ENCODE measurements around the gene AOPEP.

AOPEP gene

DNA sequence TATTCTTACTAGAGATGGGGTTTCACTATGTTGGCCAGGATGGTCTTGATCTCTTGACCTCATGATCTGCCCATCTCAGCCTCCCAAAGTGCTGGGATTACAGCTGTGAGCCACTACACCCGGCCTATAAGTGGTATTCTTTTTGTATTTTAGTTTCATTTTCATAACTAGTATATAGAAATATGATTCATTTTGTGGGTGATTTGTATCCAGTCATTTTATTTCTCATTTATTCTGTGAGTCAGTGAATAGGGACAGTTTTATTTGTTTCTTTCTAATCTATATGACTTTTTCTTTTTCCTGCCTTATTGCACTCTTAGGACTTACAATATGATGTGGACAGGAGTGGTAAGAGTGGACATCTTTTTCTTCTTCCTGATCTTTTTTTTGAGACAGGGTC lies 112.9 kb downstream of the AOPEP start:
- Histone ChIP-seq H4K20me1 (ENCODE audit: control insufficient read depth, insufficient read depth, low read depth, low read length) (no peaks in the 10 kb centered on the region), H3K4me2 (ENCODE audit: low read length) (no peak overlapping the region), H3K27me3 (ENCODE audit: control insufficient read depth, low read length) (no peaks in the 10 kb centered on the region), H3K36me3 (ENCODE audit: control insufficient read depth, low read length) (no peaks in the 10 kb centered on the region), H3K4me3 (ENCODE audit: low read length) (no peak overlapping the region), H3K27ac (ENCODE audit: low read depth, low read length) (no peak overlapping the region), H3K79me2 (ENCODE audit: control insufficient read depth, low read length) (no peaks in the 10 kb centered on the region), H3K4me1 (ENCODE audit: control insufficient read depth, low read length) (no peaks in the 10 kb centered on the region), H3K9me3 (ENCODE audit: control insufficient read depth, insufficient read depth, low read length) (no peaks in the 10 kb centered on the region), H3K9me2 (replicated peaks; ENCODE audit: control insufficient read depth, low read length) (no peaks in the 10 kb centered on the region), H3F3A (ENCODE audit: control insufficient read depth, insufficient read depth) (no peaks in the 10 kb centered on the region)
- TF ChIP-seq, protein P1, sequence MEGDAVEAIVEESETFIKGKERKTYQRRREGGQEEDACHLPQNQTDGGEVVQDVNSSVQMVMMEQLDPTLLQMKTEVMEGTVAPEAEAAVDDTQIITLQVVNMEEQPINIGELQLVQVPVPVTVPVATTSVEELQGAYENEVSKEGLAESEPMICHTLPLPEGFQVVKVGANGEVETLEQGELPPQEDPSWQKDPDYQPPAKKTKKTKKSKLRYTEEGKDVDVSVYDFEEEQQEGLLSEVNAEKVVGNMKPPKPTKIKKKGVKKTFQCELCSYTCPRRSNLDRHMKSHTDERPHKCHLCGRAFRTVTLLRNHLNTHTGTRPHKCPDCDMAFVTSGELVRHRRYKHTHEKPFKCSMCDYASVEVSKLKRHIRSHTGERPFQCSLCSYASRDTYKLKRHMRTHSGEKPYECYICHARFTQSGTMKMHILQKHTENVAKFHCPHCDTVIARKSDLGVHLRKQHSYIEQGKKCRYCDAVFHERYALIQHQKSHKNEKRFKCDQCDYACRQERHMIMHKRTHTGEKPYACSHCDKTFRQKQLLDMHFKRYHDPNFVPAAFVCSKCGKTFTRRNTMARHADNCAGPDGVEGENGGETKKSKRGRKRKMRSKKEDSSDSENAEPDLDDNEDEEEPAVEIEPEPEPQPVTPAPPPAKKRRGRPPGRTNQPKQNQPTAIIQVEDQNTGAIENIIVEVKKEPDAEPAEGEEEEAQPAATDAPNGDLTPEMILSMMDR (IDR thresholded peaks at IDR 0.05; ENCODE audit: low read depth, low read length, poor library complexity, severe bottlenecking): no peak
- TF ChIP-seq EZH2phosphoT487 (IDR thresholded peaks at IDR 0.05; ENCODE audit: borderline replicate concordance, low read length): no peak

DNA sequence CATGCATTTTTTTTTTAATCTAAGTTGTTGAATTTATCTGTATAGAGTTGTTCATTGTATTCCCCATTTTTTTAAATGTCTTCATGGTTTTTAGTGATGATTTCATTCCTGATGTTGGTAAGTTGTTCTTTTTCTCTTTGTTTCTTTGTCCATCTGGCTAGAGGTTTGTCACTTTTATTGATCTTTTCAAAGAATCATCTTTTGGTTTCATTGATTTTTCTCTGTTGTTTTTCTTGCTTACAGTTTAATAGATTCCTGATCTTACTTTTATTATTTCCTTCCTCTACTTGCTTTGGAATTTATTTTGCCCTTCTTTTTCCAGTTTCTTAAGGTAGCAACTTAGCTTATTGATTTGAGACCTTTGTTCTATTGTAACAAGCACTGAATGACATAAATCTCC lies 114.2 kb downstream of the AOPEP start:
- no peaks in the 10 kb centered on the region for H3K79me2 ChIP-seq (ENCODE audit: control insufficient read depth, low read length)
- no peaks in the 10 kb centered on the region for H3K4me1 ChIP-seq (ENCODE audit: control insufficient read depth, low read length)
- no peak overlapping the region for H3K4me3 ChIP-seq (ENCODE audit: low read length)
- no peak overlapping the region for H3K4me2 ChIP-seq (ENCODE audit: low read length)
- no peaks in the 10 kb centered on the region for H3K27me3 ChIP-seq (ENCODE audit: control insufficient read depth, low read length)
- TF ChIP-seq EZH2phosphoT487 (IDR thresholded peaks at IDR 0.05; ENCODE audit: borderline replicate concordance, low read length): no peak
- TF ChIP-seq, protein P1 (IDR thresholded peaks at IDR 0.05; ENCODE audit: low read depth, low read length, poor library complexity, severe bottlenecking): no peak
- H3K27ac ChIP-seq (ENCODE audit: low read depth, low read length): no peak overlapping the region
- H3K9me2 ChIP-seq (replicated peaks; ENCODE audit: control insufficient read depth, low read length): no peaks in the 10 kb centered on the region
- H3K36me3 ChIP-seq (ENCODE audit: control insufficient read depth, low read length): no peaks in the 10 kb centered on the region
- no peaks in the 10 kb centered on the region for H4K20me1 ChIP-seq (ENCODE audit: control insufficient read depth, insufficient read depth, low read depth, low read length)
- H3K9me3 ChIP-seq (ENCODE audit: control insufficient read depth, insufficient read depth, low read length): no peaks in the 10 kb centered on the region
- H3F3A ChIP-seq (ENCODE audit: control insufficient read depth, insufficient read depth): no peaks in the 10 kb centered on the region

DNA sequence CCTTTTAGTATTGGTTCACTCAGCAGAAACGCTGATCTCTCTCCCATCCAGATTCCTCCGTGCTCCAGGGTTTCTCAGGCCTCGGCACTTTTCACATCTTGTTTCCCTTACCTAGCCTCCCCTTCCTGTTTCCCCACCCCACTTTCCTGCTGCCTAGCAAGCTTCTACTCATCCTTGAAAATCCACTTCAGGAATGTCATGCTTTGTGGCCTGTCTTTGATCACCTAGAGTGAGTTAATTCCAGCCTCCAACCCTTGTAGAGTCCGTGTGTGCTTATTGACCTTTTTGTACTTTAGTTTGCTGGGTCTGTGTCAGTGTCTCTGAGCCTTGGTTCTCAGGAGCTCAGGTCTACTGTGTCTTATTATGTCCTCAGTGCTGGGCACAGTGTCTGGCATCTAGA lies 116.6 kb downstream of the AOPEP start:
- no peak overlapping the region for H3K27ac ChIP-seq (ENCODE audit: low read depth, low read length)
- no peaks in the 10 kb centered on the region for H3K27me3 ChIP-seq (ENCODE audit: control insufficient read depth, low read length)
- no peaks in the 10 kb centered on the region for H3K79me2 ChIP-seq (ENCODE audit: control insufficient read depth, low read length)
- H3K36me3 ChIP-seq (ENCODE audit: control insufficient read depth, low read length): no peaks in the 10 kb centered on the region
- H3K4me3 ChIP-seq (ENCODE audit: low read length): no peak overlapping the region
- no peaks in the 10 kb centered on the region for H3K9me3 ChIP-seq (ENCODE audit: control insufficient read depth, insufficient read depth, low read length)
- H4K20me1 ChIP-seq (ENCODE audit: control insufficient read depth, insufficient read depth, low read depth, low read length): no peaks in the 10 kb centered on the region
- no peak overlapping the region for H3K4me2 ChIP-seq (ENCODE audit: low read length)
- no peaks in the 10 kb centered on the region for H3K4me1 ChIP-seq (ENCODE audit: control insufficient read depth, low read length)
- no peaks in the 10 kb centered on the region for H3K9me2 ChIP-seq (replicated peaks; ENCODE audit: control insufficient read depth, low read length)
- H3F3A ChIP-seq (ENCODE audit: control insufficient read depth, insufficient read depth): no peaks in the 10 kb centered on the region
- no peak for TF ChIP-seq EZH2phosphoT487 (IDR thresholded peaks at IDR 0.05; ENCODE audit: borderline replicate concordance, low read length)
- TF ChIP-seq, protein P1 (IDR thresholded peaks at IDR 0.05; ENCODE audit: low read depth, low read length, poor library complexity, severe bottlenecking): no peak

DNA sequence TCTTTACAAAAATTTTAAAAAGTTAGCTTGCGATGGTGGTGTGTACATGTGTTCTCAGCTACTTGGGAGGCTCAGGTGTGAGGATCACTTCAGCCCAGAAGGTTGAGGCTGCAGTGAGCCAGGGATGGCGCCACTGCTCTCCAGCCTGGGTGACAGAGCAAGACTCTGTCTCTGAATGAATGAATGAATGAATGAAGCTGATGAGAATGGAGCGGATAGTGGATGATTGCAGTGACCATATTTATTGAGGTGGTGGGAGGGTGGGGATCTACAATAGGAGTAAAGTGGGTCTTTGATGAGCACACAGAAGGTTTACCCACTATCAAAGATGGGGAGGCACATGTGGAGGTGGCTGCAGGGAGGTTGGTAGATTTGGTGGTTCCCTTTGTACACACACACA lies 120.2 kb downstream of the AOPEP start:
- Histone ChIP-seq H3K9me3 (ENCODE audit: control insufficient read depth, insufficient read depth, low read length) (no peaks in the 10 kb centered on the region), H3K4me3 (ENCODE audit: low read length) (no peak overlapping the region), H3K36me3 (ENCODE audit: control insufficient read depth, low read length) (no peaks in the 10 kb centered on the region), H3K79me2 (ENCODE audit: control insufficient read depth, low read length) (no peaks in the 10 kb centered on the region), H3F3A (ENCODE audit: control insufficient read depth, insufficient read depth) (no peaks in the 10 kb centered on the region), H3K27ac (ENCODE audit: low read depth, low read length) (no peak overlapping the region), H3K27me3 (ENCODE audit: control insufficient read depth, low read length) (no peaks in the 10 kb centered on the region), H3K4me1 (ENCODE audit: control insufficient read depth, low read length) (no peaks in the 10 kb centered on the region), H3K9me2 (replicated peaks; ENCODE audit: control insufficient read depth, low read length) (no peaks in the 10 kb centered on the region), H4K20me1 (ENCODE audit: control insufficient read depth, insufficient read depth, low read depth, low read length) (no peaks in the 10 kb centered on the region), H3K4me2 (ENCODE audit: low read length) (no peak overlapping the region)
- TF ChIP-seq, protein P1 (IDR thresholded peaks at IDR 0.05; ENCODE audit: low read depth, low read length, poor library complexity, severe bottlenecking): no peak
- TF ChIP-seq EZH2phosphoT487 (IDR thresholded peaks at IDR 0.05; ENCODE audit: borderline replicate concordance, low read length): no peak

All from DOHH2 (cell line).